NCI-H345 treated with DMSO at 0.1 percent for 48 hours (cell line): Measurements from ENCODE around the gene STX7.

Source experiments
- DNase-seq: peaks from one replicate; lab custom pipeline; 2025; ENCODE audit not compliant: unreplicated experiment; lab: John Stamatoyannopoulos, UW

The STX7 gene

GRCh38 chr6:132478266-132478665 is 34.6 kb downstream of the STX7 start:
- DNase-seq: no peak

- no peak for DNase-seq
Measured at GRCh38 chr6:132476688-132477087, 36.2 kb downstream of the STX7 start.

- no peak for DNase-seq
Measured at GRCh38 chr6:132475925-132476324, 37.0 kb downstream of the STX7 start.

- no peak for DNase-seq
Measured at GRCh38 chr6:132471787-132472186, 41.1 kb downstream of the STX7 start.

- DNase-seq: no peak
Measured at GRCh38 chr6:132466952-132467351, 46.0 kb downstream of the STX7 start.

- DNase-seq: no peak
Measured at GRCh38 chr6:132465530-132466485, 47.1 kb downstream of the STX7 start.

GRCh38 chr6:132464538-132465256 is 48.2 kb downstream of the STX7 start:
- DNase-seq: no peak

- DNase-seq: no peak
Measured at GRCh38 chr6:132461958-132462357, 51.0 kb downstream of the STX7 start.

GRCh38 chr6:132459605-132459952 is 53.3 kb downstream of the STX7 start:
- no peak for DNase-seq

- DNase-seq: no peak
Measured at GRCh38 chr6:132458887-132459604, 53.9 kb downstream of the STX7 start.

GRCh38 chr6:132456700-132457143 is 56.2 kb downstream of the STX7 start:
- DNase-seq: no peak

GRCh38 chr6:132446855-132447241 is 66.1 kb downstream of the STX7 start:
- no peak for DNase-seq

- DNase-seq: no peak
Measured at GRCh38 chr6:132446141-132446854, 66.6 kb downstream of the STX7 start.

- no peak for DNase-seq
Measured at GRCh38 chr6:132445201-132445951, 67.5 kb downstream of the STX7 start.

- no peak for DNase-seq
Measured at GRCh38 chr6:132443206-132443605, 69.7 kb downstream of the STX7 start.

- DNase-seq: no peak
Measured at GRCh38 chr6:132430110-132430509, 82.8 kb downstream of the STX7 start.

- no peak for DNase-seq
Measured at GRCh38 chr6:132425176-132425575, 87.7 kb downstream of the STX7 start.

GRCh38 chr6:132423839-132424238 is 89.1 kb downstream of the STX7 start:
- no peak for DNase-seq

- no peak for DNase-seq
Measured at GRCh38 chr6:132418235-132418965, 94.5 kb downstream of the STX7 start.

GRCh38 chr6:132414761-132415160 is 98.2 kb downstream of the STX7 start:
- DNase-seq: no peak
